PC-3 (cell line): Measurements from ENCODE around the gene NPIPA8. TPM values are rescaled to one million over a fixed set of nuclear protein-coding genes. Genes with fewer than 3 reads are reported as not detected.
"Not testable (repeated sequence)": the region's sequence is repeated elsewhere in the genome, so short reads cannot be mapped to it uniquely, and the experiment has no call there.

Experiments
- ATAC-seq: fragments of 200-7000 bp; cut with Tn5 transposase; 2 replicates; pipeline ENCODE4 v1.9.1; 2020; ENCODE audit warnings: mild to moderate bottlenecking, moderate library complexity
- Bru-seq: library from RNA; stranded (reverse); fragments of 400-500 nt; gene quantifications from one replicate; lab custom pipeline; 2021; lab: Mats Ljungman, UMichigan
- BruChase-seq, 2 experiments: library from RNA; stranded (reverse); fragments of 400-500 nt; gene quantifications; one replicate each; lab custom pipeline; 2021; lab: Mats Ljungman, UMichigan
- BruUV-seq: library from RNA; stranded (reverse); fragments of 400-500 nt; replicated peaks from 2 replicates; lab custom pipeline; 2021; lab: Mats Ljungman, UMichigan
- CTCF ChIA-PET: fragments of 300-600 bp; sonication (Branson Sonifier 250); formaldehyde crosslinking; loops from one replicate; lab custom pipeline; 2022; ENCODE audit warnings: antibody characterized with exemption; lab: Charles Lee
- POLR2A ChIA-PET: fragments of 300-600 bp; sonication (Branson Sonifier 250); formaldehyde crosslinking; loops from one replicate; lab custom pipeline; 2022; ENCODE audit warnings: antibody characterized with exemption; ENCODE audit not compliant: unreplicated experiment; lab: Charles Lee
- DNase-seq: peaks from one replicate; pipeline ENCODE4 v3.0.0-alpha.2; 2015
- H2AFZ ChIP-seq: fragments of 300-600 bp; sonication (generic); 2 replicates; pipeline ENCODE4 v1.6.0; 2016; ENCODE audit warnings: antibody characterized with exemption, low read length
- H3F3A ChIP-seq: fragments of 300-600 bp; sonication (generic); one replicate; pipeline ENCODE4 v1.6.0; 2017; ENCODE audit warnings: antibody characterized with exemption, low read length, control low read depth, mild to moderate bottlenecking; ENCODE audit not compliant: unreplicated experiment
- H3K27ac ChIP-seq: fragments of 300-600 bp; sonication (generic); 2 replicates; pipeline ENCODE4 v1.5.1; 2016; ENCODE audit warnings: mild to moderate bottlenecking, low read length
- H3K27me3 ChIP-seq: fragments of 300-600 bp; sonication (generic); 2 replicates; pipeline ENCODE4 v1.6.1; 2016; ENCODE audit warnings: low read length, mixed read lengths
- H3K36me3 ChIP-seq: fragments of 300-600 bp; sonication (generic); 2 replicates; pipeline ENCODE4 v1.6.1; 2016; ENCODE audit warnings: low read depth, mixed run types, low read length, mixed read lengths
- H3K4me1 ChIP-seq: fragments of 300-600 bp; sonication (generic); 2 replicates; pipeline ENCODE4 v1.5.1; 2016; ENCODE audit warnings: low read length; ENCODE audit not compliant: insufficient read depth
- H3K4me2 ChIP-seq: fragments of 300-600 bp; sonication (generic); 2 replicates; pipeline ENCODE4 v1.6.0; 2016; ENCODE audit warnings: low read length
- H3K4me3 ChIP-seq: fragments of 300-600 bp; sonication (generic); 2 replicates; pipeline ENCODE4 v1.5.1; 2016; ENCODE audit warnings: mild to moderate bottlenecking, low read length, mixed read lengths
- H3K79me2 ChIP-seq: fragments of 300-600 bp; sonication (generic); 2 replicates; pipeline ENCODE4 v1.6.1; 2017; ENCODE audit warnings: low read length, mixed read lengths
- H3K9ac ChIP-seq: fragments of 300-600 bp; sonication (generic); 2 replicates; pipeline ENCODE4 v1.6.0; 2016; ENCODE audit warnings: mild to moderate bottlenecking, low read length
- H3K9me2 ChIP-seq: fragments of 300-600 bp; sonication (generic); replicated peaks from 2 replicates; pipeline ENCODE4 v1.6.1; 2016; ENCODE audit warnings: mixed run types, low read length, mixed read lengths
- H3K9me3 ChIP-seq: fragments of 300-600 bp; sonication (generic); 2 replicates; pipeline ENCODE4 v1.6.1; 2016; ENCODE audit warnings: low read length, mixed read lengths
- H4K20me1 ChIP-seq: fragments of 300-600 bp; sonication (generic); 2 replicates; pipeline ENCODE4 v1.6.1; 2016; ENCODE audit warnings: low read length, mixed read lengths
- intact Hi-C: fragments of 100-400 bp; cut with micrococcal nuclease; formaldehyde crosslinking; loops from 2 replicates; pipeline ENCODE4 v1.9.0; 2023
- long read RNA-seq: library from polyadenylated mRNA; unstranded; transcript quantifications from one replicate; pipeline ENCODE4 v2.0.0, GENCODE V29; 2021; ENCODE audit not compliant: unreplicated experiment
- total RNA-seq: library from RNA; depleted of rRNA; stranded (reverse); fragments of >200 nt; gene quantifications from 2 replicates; pipeline ENCODE4 v1.2.3, GENCODE V29; 2014; rRNA removed

NPIPA8 gene
- total RNA-seq (not detected in 2 replicates), Bru-seq, nascent RNA (not detected), BruChase-seq, experiment 1, labeled RNA remaining after a 6-hour chase (not detected), BruChase-seq, experiment 2, labeled RNA remaining after a 2-hour chase (not detected)
- long read RNA-seq, partial matches to known transcripts, result 3 of 4 reads
- long read RNA-seq, other reads (novel, unspliced or antisense), result 1 of 4 reads

- POLR2A ChIA-PET, H3K36me3 ChIP-seq, H3K9me2 ChIP-seq, H3K27ac ChIP-seq, intact Hi-C loops, H2AFZ ChIP-seq, CTCF ChIA-PET, H3K79me2 ChIP-seq, H3K9ac ChIP-seq, H3K9me3 ChIP-seq, BruUV-seq, H3F3A ChIP-seq, ATAC-seq, H3K27me3 ChIP-seq, H4K20me1 ChIP-seq, H3K4me1 ChIP-seq, DNase-seq, H3K4me2 ChIP-seq, H3K4me3 ChIP-seq: not testable (repeated sequence)
Measured at GRCh38 chr16:18336636-18337035, at the start of gene NPIPA8. NPIPA8 (minus strand) TSS chr16:18336736; CDS start chr16:18332662, 4,074 bp downstream.

GRCh38 chr16:18385285-18385684 is 48.7 kb upstream of the NPIPA8 start:
- H3K27ac ChIP-seq, H3K9ac ChIP-seq, H3K27me3 ChIP-seq, DNase-seq, POLR2A ChIA-PET, BruUV-seq, H3K4me3 ChIP-seq, H3K36me3 ChIP-seq, H4K20me1 ChIP-seq, H3K9me2 ChIP-seq, H2AFZ ChIP-seq, intact Hi-C loops, H3K4me1 ChIP-seq, H3F3A ChIP-seq, CTCF ChIA-PET, H3K9me3 ChIP-seq, ATAC-seq, H3K4me2 ChIP-seq, H3K79me2 ChIP-seq: not testable (repeated sequence)

- ATAC-seq, H3K27me3 ChIP-seq, H4K20me1 ChIP-seq, intact Hi-C loops, H3K4me3 ChIP-seq, H3F3A ChIP-seq, BruUV-seq, H3K9ac ChIP-seq, DNase-seq, H3K27ac ChIP-seq, H3K9me2 ChIP-seq, H3K36me3 ChIP-seq, H3K4me1 ChIP-seq, CTCF ChIA-PET, H2AFZ ChIP-seq, H3K4me2 ChIP-seq, H3K79me2 ChIP-seq, H3K9me3 ChIP-seq, POLR2A ChIA-PET: not testable (repeated sequence)
Measured at GRCh38 chr16:18384869-18385268, 48.3 kb upstream of the NPIPA8 start.

- H3K36me3 ChIP-seq, H3K27me3 ChIP-seq, ATAC-seq, H3K9me2 ChIP-seq, DNase-seq, H3K4me1 ChIP-seq, H3K9me3 ChIP-seq, H3K4me2 ChIP-seq, H3K79me2 ChIP-seq, H3F3A ChIP-seq, CTCF ChIA-PET, intact Hi-C loops, H4K20me1 ChIP-seq, H3K27ac ChIP-seq, H2AFZ ChIP-seq, BruUV-seq, H3K4me3 ChIP-seq, POLR2A ChIA-PET, H3K9ac ChIP-seq: not testable (repeated sequence)
Measured at GRCh38 chr16:18384098-18384636, 47.6 kb upstream of the NPIPA8 start.

GRCh38 chr16:18382696-18383095 is 46.2 kb upstream of the NPIPA8 start:
- H3F3A ChIP-seq, H4K20me1 ChIP-seq, H3K4me2 ChIP-seq, H3K9me3 ChIP-seq, H3K36me3 ChIP-seq, POLR2A ChIA-PET, CTCF ChIA-PET, H3K9ac ChIP-seq, BruUV-seq, H3K27ac ChIP-seq, H3K79me2 ChIP-seq, H3K27me3 ChIP-seq, H3K4me3 ChIP-seq, H3K4me1 ChIP-seq, ATAC-seq, H3K9me2 ChIP-seq, H2AFZ ChIP-seq, DNase-seq, intact Hi-C loops: not testable (repeated sequence)

GRCh38 chr16:18347742-18348141 is 11.2 kb upstream of the NPIPA8 start:
- H3K4me2 ChIP-seq, result not testable (repeated sequence)

More at GRCh38 chr16:18347742-18348141, 11.2 kb upstream of the NPIPA8 start:
- H3K9ac ChIP-seq, BruUV-seq, POLR2A ChIA-PET, H2AFZ ChIP-seq, H3K27ac ChIP-seq, intact Hi-C loops, H3K27me3 ChIP-seq, H3K4me1 ChIP-seq, H3F3A ChIP-seq, H3K4me3 ChIP-seq, H3K79me2 ChIP-seq, H3K36me3 ChIP-seq, H3K9me2 ChIP-seq, H4K20me1 ChIP-seq, H3K9me3 ChIP-seq, ATAC-seq, DNase-seq, CTCF ChIA-PET: not testable (repeated sequence)
